A673 (cell line): ENCODE data around the gene ACTMAP. TPM values are rescaled to one million over a fixed set of nuclear protein-coding genes. Genes with fewer than 3 reads are reported as not detected.
"Not testable (repeated sequence)": the region's sequence is repeated elsewhere in the genome, so short reads cannot be mapped to it uniquely, and the experiment has no call there.

Experiments used
- BruUV-seq: library from RNA; stranded (reverse); fragments of 400-500 nt; replicated peaks from 2 replicates; lab custom pipeline; 2021; lab: Mats Ljungman, UMichigan
- CTCF ChIA-PET: fragments of 300-600 bp; sonication (Branson Sonifier 250); formaldehyde crosslinking; loops from one replicate; lab custom pipeline; 2022; ENCODE audit warnings: antibody characterized with exemption; lab: Charles Lee
- POLR2A ChIA-PET: fragments of 300-600 bp; sonication (Branson Sonifier 250); formaldehyde crosslinking; loops from one replicate; lab custom pipeline; 2022; ENCODE audit warnings: antibody characterized with exemption; ENCODE audit not compliant: low non-redundant PET; lab: Charles Lee
- DNase-seq: peaks from one replicate; pipeline ENCODE4 v3.0.0-alpha.2; 2015; ENCODE audit warnings: low spot score
- H3K27ac ChIP-seq: fragments of 200-600 bp; sonication (generic); 2 replicates; pipeline ENCODE4 v1.5.1; 2016; ENCODE audit warnings: mixed run types, low read depth, mild to moderate bottlenecking, mixed read lengths, antibody characterized with exemption, low read length; ENCODE audit not compliant: poor library complexity, severe bottlenecking
- H3K27me3 ChIP-seq: fragments of 200-600 bp; sonication (generic); replicated peaks from 2 replicates; pipeline ENCODE4 v1.6.1; 2017; ENCODE audit warnings: mixed run types, low read depth, mild to moderate bottlenecking, mixed read lengths, antibody characterized with exemption, low read length; ENCODE audit not compliant: insufficient read depth, poor library complexity
- H3K36me3 ChIP-seq: fragments of 200-600 bp; sonication (generic); 2 replicates; pipeline ENCODE4 v1.6.1; 2016; ENCODE audit warnings: mixed run types, mild to moderate bottlenecking, mixed read lengths, antibody characterized with exemption, low read length; ENCODE audit not compliant: insufficient read depth, poor library complexity, severe bottlenecking
- H3K4me1 ChIP-seq: fragments of 200-600 bp; sonication (generic); 2 replicates; pipeline ENCODE4 v1.6.1; 2017; ENCODE audit warnings: mixed run types, mild to moderate bottlenecking, mixed read lengths, antibody characterized with exemption, low read length; ENCODE audit not compliant: insufficient read depth, poor library complexity, severe bottlenecking
- H3K4me3 ChIP-seq: fragments of 200-600 bp; sonication (generic); 2 replicates; pipeline ENCODE4 v1.5.1; 2016; ENCODE audit warnings: low read depth, mixed run types, mild to moderate bottlenecking, mixed read lengths, low read length; ENCODE audit not compliant: poor library complexity, severe bottlenecking
- H3K9me3 ChIP-seq: fragments of 200-600 bp; sonication (generic); 2 replicates; pipeline ENCODE4 v1.6.1; 2016; ENCODE audit warnings: mixed run types, low read depth, mild to moderate bottlenecking, mixed read lengths, antibody characterized with exemption, low read length; ENCODE audit not compliant: poor library complexity, severe bottlenecking
- EZH2 ChIP-seq: fragments of 200-600 bp; sonication (generic); IDR thresholded peaks from 2 replicates; pipeline ENCODE4 v1.6.1; 2017; ENCODE audit warnings: borderline replicate concordance, low read depth, mild to moderate bottlenecking, mixed read lengths, antibody characterized with exemption, low read length; ENCODE audit not compliant: poor library complexity, severe bottlenecking
- intact Hi-C: fragments of 100-400 bp; cut with micrococcal nuclease; formaldehyde crosslinking; loops from one replicate; pipeline ENCODE4 v1.10.0; 2022; ENCODE audit not compliant: unreplicated experiment
- total RNA-seq: library from RNA; stranded (reverse); gene quantifications from 2 replicates; pipeline ENCODE4 v1.2.3, GENCODE V29; 2021
- TF ChIP-seq, protein P1 (sequence below): fragments of 300-800, 200-600 bp; sonication (generic); conservative IDR thresholded peaks from 2 replicates; pipeline ENCODE4 v1.5.1; 2017; ENCODE audit warnings: low read depth, mild to moderate bottlenecking, antibody characterized with exemption, low read length, moderate library complexity, mixed read lengths

Gene ACTMAP
- total RNA-seq, 1 experiment from 2014 or later, result 17.1 TPM

DNA sequence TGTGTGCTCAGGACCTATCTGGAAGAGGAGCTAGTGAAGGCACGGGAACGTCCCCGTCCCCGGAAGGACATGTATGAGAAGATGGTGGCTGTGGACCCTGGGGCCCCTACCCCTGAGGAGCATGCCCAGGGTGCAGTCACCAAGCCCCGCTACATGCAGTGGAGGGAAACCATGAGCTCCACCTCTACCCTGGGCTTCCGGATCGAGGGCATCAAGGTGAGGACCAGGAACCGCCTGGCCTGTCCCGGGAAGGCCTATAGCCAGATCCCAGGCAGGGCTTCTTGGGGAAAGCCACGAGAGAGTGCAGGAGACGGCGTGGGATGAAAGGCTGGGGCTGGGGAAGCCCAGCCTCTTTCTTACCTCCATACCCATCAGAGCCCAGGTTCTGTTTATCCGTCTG lies 17.1 kb downstream of the ACTMAP start:
- Histone ChIP-seq H3K4me3 (no peak overlapping the region), H3K36me3 (peaks cover 15% of the 10 kb centered on the region), H3K4me1 (no peaks in the 10 kb centered on the region), H3K27me3 (no peaks in the 10 kb centered on the region), H3K9me3 (no peaks in the 10 kb centered on the region), H3K27ac (no peak overlapping the region)
- BruUV-seq, result no TSS peak
- POLR2A ChIA-PET, result no interaction called here
- intact Hi-C loops, result no loop called here
- no peak for DNase-seq
- TF ChIP-seq, protein P1, sequence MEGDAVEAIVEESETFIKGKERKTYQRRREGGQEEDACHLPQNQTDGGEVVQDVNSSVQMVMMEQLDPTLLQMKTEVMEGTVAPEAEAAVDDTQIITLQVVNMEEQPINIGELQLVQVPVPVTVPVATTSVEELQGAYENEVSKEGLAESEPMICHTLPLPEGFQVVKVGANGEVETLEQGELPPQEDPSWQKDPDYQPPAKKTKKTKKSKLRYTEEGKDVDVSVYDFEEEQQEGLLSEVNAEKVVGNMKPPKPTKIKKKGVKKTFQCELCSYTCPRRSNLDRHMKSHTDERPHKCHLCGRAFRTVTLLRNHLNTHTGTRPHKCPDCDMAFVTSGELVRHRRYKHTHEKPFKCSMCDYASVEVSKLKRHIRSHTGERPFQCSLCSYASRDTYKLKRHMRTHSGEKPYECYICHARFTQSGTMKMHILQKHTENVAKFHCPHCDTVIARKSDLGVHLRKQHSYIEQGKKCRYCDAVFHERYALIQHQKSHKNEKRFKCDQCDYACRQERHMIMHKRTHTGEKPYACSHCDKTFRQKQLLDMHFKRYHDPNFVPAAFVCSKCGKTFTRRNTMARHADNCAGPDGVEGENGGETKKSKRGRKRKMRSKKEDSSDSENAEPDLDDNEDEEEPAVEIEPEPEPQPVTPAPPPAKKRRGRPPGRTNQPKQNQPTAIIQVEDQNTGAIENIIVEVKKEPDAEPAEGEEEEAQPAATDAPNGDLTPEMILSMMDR, result no peak
- no peak for TF ChIP-seq EZH2
- CTCF ChIA-PET, result no interaction called here

DNA sequence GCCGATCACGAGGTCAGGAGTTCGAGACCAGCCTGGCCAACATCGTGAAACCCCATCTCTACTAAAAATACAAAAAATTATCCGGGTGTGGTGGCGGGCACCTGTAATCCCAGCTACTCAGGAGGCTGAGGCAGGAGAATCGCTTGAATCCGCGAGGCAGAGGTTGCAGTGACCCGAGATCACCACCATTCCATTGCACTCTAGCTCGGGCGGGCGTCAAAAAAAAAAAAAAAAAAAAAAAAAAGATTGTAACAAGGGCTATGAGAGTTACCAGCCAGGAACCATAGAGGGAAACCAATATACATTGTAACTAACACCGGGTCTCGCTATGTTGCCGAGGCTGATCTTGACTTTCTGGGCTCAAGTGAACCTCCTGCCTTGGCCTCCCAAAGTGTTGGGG lies 18.0 kb downstream of the ACTMAP start:
- BruUV-seq, H3K4me1 ChIP-seq, CTCF ChIA-PET, H3K4me3 ChIP-seq, H3K27ac ChIP-seq, POLR2A ChIA-PET, DNase-seq, H3K27me3 ChIP-seq, H3K9me3 ChIP-seq, intact Hi-C loops: not testable (repeated sequence)
- H3K36me3 ChIP-seq, result peaks cover 15% of the 10 kb centered on the region

DNA sequence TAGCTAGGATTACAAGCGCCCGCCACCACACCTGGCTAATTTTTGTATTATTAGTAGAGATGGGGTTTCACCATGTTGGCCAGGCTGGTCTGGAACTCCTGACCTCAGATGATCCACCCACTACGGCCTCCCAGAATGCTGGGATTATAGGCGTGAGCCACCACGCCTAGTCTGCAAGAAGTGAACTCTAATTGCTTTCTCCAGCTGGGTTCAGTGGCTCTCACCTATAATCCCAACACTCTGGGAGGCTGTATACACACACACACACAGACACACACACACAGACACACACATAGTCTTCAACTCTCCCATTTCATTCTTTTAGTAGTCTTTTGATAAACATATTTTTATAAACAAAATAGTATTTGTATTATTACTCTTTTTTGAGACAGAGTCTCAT lies 20.2 kb downstream of the ACTMAP start:
- DNase-seq, H3K27ac ChIP-seq, intact Hi-C loops, H3K4me1 ChIP-seq, CTCF ChIA-PET, H3K9me3 ChIP-seq, H3K4me3 ChIP-seq, BruUV-seq, POLR2A ChIA-PET, H3K27me3 ChIP-seq: not testable (repeated sequence)
- peaks cover 17% of the 10 kb centered on the region for H3K36me3 ChIP-seq

DNA sequence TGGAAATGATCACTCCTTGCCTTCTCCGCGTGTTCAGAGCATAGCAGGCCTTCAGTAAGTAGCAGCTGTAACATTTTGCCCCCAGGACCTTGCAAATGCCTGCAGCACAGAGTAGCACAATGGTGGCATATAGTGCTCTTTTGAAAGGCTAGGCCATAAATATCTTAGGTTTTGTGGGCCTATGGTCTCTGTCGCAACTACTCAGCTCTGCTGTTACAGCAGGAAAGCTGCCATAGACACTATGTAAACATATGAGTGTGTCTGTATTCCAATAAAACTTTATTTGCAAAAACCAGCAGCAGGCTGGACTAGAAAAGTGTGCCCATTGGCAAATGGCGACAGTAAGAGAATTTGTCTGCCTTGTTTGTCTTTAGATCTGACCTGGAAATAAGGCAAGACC lies 24.0 kb downstream of the ACTMAP start:
- Histone ChIP-seq H3K36me3 (peaks cover 11% of the 10 kb centered on the region), H3K27ac (no peak overlapping the region), H3K4me1 (no peaks in the 10 kb centered on the region), H3K9me3 (no peaks in the 10 kb centered on the region), H3K4me3 (no peak overlapping the region), H3K27me3 (no peaks in the 10 kb centered on the region)
- POLR2A ChIA-PET, result no interaction called here
- no TSS peak for BruUV-seq
- no peak for TF ChIP-seq EZH2
- TF ChIP-seq, protein P1, result no peak
- intact Hi-C loops, result no loop called here
- CTCF ChIA-PET, result no interaction called here
- no peak for DNase-seq
